HK-2 (cell line): ENCODE results near the gene EIF4A3.

Experiments
- DNase-seq: peaks from one replicate; pipeline ENCODE4 v3.0.0-alpha.2; 2018; ENCODE audit not compliant: unreplicated experiment

Gene EIF4A3

GRCh38 chr17:80137131-80137530 is 9.8 kb downstream of the EIF4A3 start:
- DNase-seq, result no peak

- DNase-seq, result no peak
Observed at GRCh38 chr17:80133626-80133970, 13.3 kb downstream of the EIF4A3 start.

GRCh38 chr17:80132906-80133625 is 13.9 kb downstream of the EIF4A3 start:
- DNase-seq, result no peak

GRCh38 chr17:80130992-80131391 is 15.9 kb downstream of the EIF4A3 start:
- DNase-seq, result no peak

- DNase-seq, result no peak
Observed at GRCh38 chr17:80129006-80129565, 17.8 kb downstream of the EIF4A3 start.

- no peak for DNase-seq
Observed at GRCh38 chr17:80126449-80126715, 20.5 kb downstream of the EIF4A3 start.

- DNase-seq, result no peak
Observed at GRCh38 chr17:80125656-80126448, 21.1 kb downstream of the EIF4A3 start.

GRCh38 chr17:80124351-80124981 is 22.5 kb downstream of the EIF4A3 start:
- DNase-seq, result no peak

- DNase-seq, result no peak
Observed at GRCh38 chr17:80123791-80124190, 23.1 kb downstream of the EIF4A3 start.

GRCh38 chr17:80122926-80123505 is 23.9 kb downstream of the EIF4A3 start:
- DNase-seq, result no peak

GRCh38 chr17:80122026-80122575 is 24.8 kb downstream of the EIF4A3 start:
- DNase-seq, result no peak

GRCh38 chr17:80119839-80120238 is 27.1 kb downstream of the EIF4A3 start:
- DNase-seq, result no peak

GRCh38 chr17:80119271-80119791 is 27.6 kb downstream of the EIF4A3 start:
- DNase-seq, result no peak

GRCh38 chr17:80118601-80119270 is 28.2 kb downstream of the EIF4A3 start:
- DNase-seq, result no peak

- no peak for DNase-seq
Observed at GRCh38 chr17:80117491-80118401, 29.2 kb downstream of the EIF4A3 start.

- DNase-seq, result no peak
Observed at GRCh38 chr17:80116921-80117380, 30.0 kb downstream of the EIF4A3 start.

GRCh38 chr17:80116276-80116920 is 30.5 kb downstream of the EIF4A3 start:
- no peak for DNase-seq

- DNase-seq, result no peak
Observed at GRCh38 chr17:80115159-80115558, 31.8 kb downstream of the EIF4A3 start.

GRCh38 chr17:80114758-80115157 is 32.2 kb downstream of the EIF4A3 start:
- DNase-seq, result no peak

- no peak for DNase-seq
Observed at GRCh38 chr17:80113033-80113484, 33.9 kb downstream of the EIF4A3 start.
